GM23248 (cell line): ENCODE measurements around the gene PACSIN1.

Experiments used
- EZH2 ChIP-seq: fragments of 200-600 bp; sonication (generic); IDR thresholded peaks from 2 replicates; pipeline ENCODE4 v1.6.1; 2018; ENCODE audit warnings: antibody characterized with exemption, mild to moderate bottlenecking; ENCODE audit not compliant: insufficient read depth, poor library complexity, severe bottlenecking
- EZH2phosphoT487 ChIP-seq: fragments of 200-600 bp; sonication (generic); IDR thresholded peaks from 2 replicates; pipeline ENCODE4 v1.6.1; 2018; ENCODE audit warnings: antibody characterized with exemption, moderate library complexity, mild to moderate bottlenecking, low read depth; ENCODE audit not compliant: insufficient read depth

GRCh38 chr6:34518669-34519365 is 52.9 kb downstream of the PACSIN1 start:
- TF ChIP-seq EZH2phosphoT487 (no peak), EZH2 (no peak)
